Neural cell (in vitro differentiated cells): ENCODE results near the gene TESMIN. TPM values are rescaled to one million over a fixed set of nuclear protein-coding genes. Genes with fewer than 3 reads are reported as not detected.

Experiments used
- H2AFZ ChIP-seq: fragments of 200-600, 300-800 bp; sonication (generic), shearing (Covaris generic); 2 replicates; pipeline ENCODE4 v1.6.0; 2014; ENCODE audit warnings: low read depth, mild to moderate bottlenecking, antibody characterized with exemption, low read length, moderate library complexity
- H3F3A ChIP-seq: fragments of 200-600 bp; shearing (Covaris generic); 2 replicates; pipeline ENCODE4 v1.6.1; 2016; ENCODE audit warnings: mild to moderate bottlenecking, moderate library complexity, mixed read lengths, antibody characterized with exemption, low read length; ENCODE audit not compliant: insufficient read depth, poor library complexity, severe bottlenecking
- H3K27ac ChIP-seq: fragments of 200-600, 300-800 bp; sonication (generic), shearing (Covaris generic); 2 replicates; pipeline ENCODE4 v1.5.1; 2014; ENCODE audit warnings: mild to moderate bottlenecking, low read length, moderate library complexity
- H3K27me3 ChIP-seq: fragments of 300-800, 200-600 bp; sonication (generic), shearing (Covaris generic); 2 replicates; pipeline ENCODE4 v1.6.0; 2014; ENCODE audit warnings: mild to moderate bottlenecking, low read depth, low read length, moderate library complexity; ENCODE audit not compliant: insufficient read depth
- H3K36me3 ChIP-seq: fragments of 300-800, 200-600 bp; sonication (generic), shearing (Covaris generic); 2 replicates; pipeline ENCODE4 v1.5.1; 2014; ENCODE audit warnings: mild to moderate bottlenecking, antibody characterized with exemption, low read length, moderate library complexity; ENCODE audit not compliant: insufficient read depth
- H3K4me2 ChIP-seq: fragments of 300-800, 200-600 bp; sonication (generic), shearing (Covaris generic); 2 replicates; pipeline ENCODE4 v1.6.0; 2014; ENCODE audit warnings: mild to moderate bottlenecking, low read length
- H3K4me3 ChIP-seq: fragments of 300-800, 200-600 bp; sonication (generic), shearing (Covaris generic); 2 replicates; pipeline ENCODE4 v1.5.1; 2014; ENCODE audit warnings: mild to moderate bottlenecking, low read length, moderate library complexity
- H3K79me2 ChIP-seq: fragments of 200-600 bp; shearing (Covaris generic); replicated peaks from 2 replicates; pipeline ENCODE4 v1.6.0; 2014; ENCODE audit warnings: mild to moderate bottlenecking, low read length, moderate library complexity; ENCODE audit not compliant: insufficient read depth
- H3K9ac ChIP-seq: fragments of 300-800, 200-600 bp; sonication (generic), shearing (Covaris generic); 2 replicates; pipeline ENCODE4 v1.6.1; 2016; ENCODE audit warnings: mild to moderate bottlenecking, low read length, mixed read lengths
- H3K9me2 ChIP-seq: fragments of 200-600 bp; shearing (Covaris generic); 2 replicates; pipeline ENCODE4 v1.6.1; 2016; ENCODE audit warnings: mild to moderate bottlenecking, low read length, mixed read lengths; ENCODE audit not compliant: insufficient read depth
- H3K9me3 ChIP-seq: fragments of 200-600, 300-800 bp; sonication (generic), shearing (Covaris generic); 2 replicates; pipeline ENCODE4 v1.6.1; 2016; ENCODE audit warnings: mild to moderate bottlenecking, mixed run types, low read length, moderate library complexity, mixed read lengths
- H4K20me1 ChIP-seq: fragments of 200-600 bp; shearing (Covaris generic); 2 replicates; pipeline ENCODE4 v1.6.1; 2016; ENCODE audit warnings: mild to moderate bottlenecking, mixed run types; ENCODE audit not compliant: insufficient read depth
- CTCF ChIP-seq: fragments of 450-650 bp; IDR thresholded peaks from 2 replicates; pipeline ENCODE4 v1.5.1; 2014; ENCODE audit warnings: antibody characterized with exemption, mild to moderate bottlenecking, moderate library complexity; ENCODE audit not compliant: poor library complexity, severe bottlenecking
- EP300 ChIP-seq: fragments of 450-650 bp; conservative IDR thresholded peaks from 2 replicates; pipeline ENCODE4 v1.6.1; 2014; ENCODE audit warnings: antibody characterized with exemption, mild to moderate bottlenecking, moderate library complexity; ENCODE audit not compliant: poor library complexity, severe bottlenecking
- EZH2 ChIP-seq: fragments of 200-600, 300-800 bp; shearing (Covaris generic), sonication (generic); IDR thresholded peaks from 2 replicates; pipeline ENCODE4 v1.6.1; 2014; ENCODE audit warnings: antibody characterized with exemption, low read length, borderline replicate concordance, mild to moderate bottlenecking; ENCODE audit not compliant: insufficient read depth, poor library complexity, severe bottlenecking
- MXI1 ChIP-seq: fragments of 450-650 bp; conservative IDR thresholded peaks from 2 replicates; pipeline ENCODE4 v1.6.1; 2014; ENCODE audit warnings: antibody characterized with exemption, mild to moderate bottlenecking; ENCODE audit not compliant: poor library complexity, severe bottlenecking
- POLR2AphosphoS5 ChIP-seq: IDR thresholded peaks from 2 replicates; pipeline ENCODE4 v1.6.1; 2012
- RAD21 ChIP-seq: fragments of 450-650 bp; conservative IDR thresholded peaks from 2 replicates; pipeline ENCODE4 v1.6.1; 2014; ENCODE audit warnings: antibody characterized with exemption, mild to moderate bottlenecking, moderate library complexity
- REST ChIP-seq: IDR thresholded peaks from 2 replicates; pipeline ENCODE4 v1.6.1; 2012; ENCODE audit warnings: borderline replicate concordance
- SMC3 ChIP-seq: fragments of 450-650 bp; conservative IDR thresholded peaks from 2 replicates; pipeline ENCODE4 v1.6.1; 2014; ENCODE audit warnings: antibody characterized with exemption, mild to moderate bottlenecking, moderate library complexity; ENCODE audit not compliant: poor library complexity
- TAF1 ChIP-seq: IDR thresholded peaks from 2 replicates; pipeline ENCODE4 v1.6.1; 2012; ENCODE audit warnings: low read depth
- polyA plus RNA-seq: library from polyadenylated mRNA; depleted of rRNA; stranded (reverse); fragments of >200 nt; gene quantifications from 2 replicates; pipeline ENCODE4 v1.2.3, GENCODE V29; 2014

Gene TESMIN
- polyA plus RNA-seq, 1 donor from 2014 or later, result not detected

- H3K4me2 ChIP-seq, result no peak overlapping the region
- no peaks in the 10 kb centered on the region for H3K27me3 ChIP-seq
- H3K36me3 ChIP-seq, result no peaks in the 10 kb centered on the region
- H3K27ac ChIP-seq, result peak overlapping the region; percentile 47
- no peaks in the 10 kb centered on the region for H3K9me3 ChIP-seq
- no peak for TF ChIP-seq TAF1
- TF ChIP-seq MXI1, result no peak
- TF ChIP-seq EP300, result no peak
- TF ChIP-seq POLR2AphosphoS5, result no peak
- no peak for TF ChIP-seq REST
- no peak for TF ChIP-seq CTCF
- no peak for TF ChIP-seq EZH2
- TF ChIP-seq RAD21, result no peak
- no peak for TF ChIP-seq SMC3
- H4K20me1 ChIP-seq, result no peaks in the 10 kb centered on the region
- no peak overlapping the region for H3K9ac ChIP-seq
- peak overlapping the region; percentile 31 for H3K4me3 ChIP-seq
- no peak overlapping the region for H2AFZ ChIP-seq
- H3K9me2 ChIP-seq, result no peaks in the 10 kb centered on the region
- no peaks in the 10 kb centered on the region for H3K79me2 ChIP-seq
- no peaks in the 10 kb centered on the region for H3F3A ChIP-seq
Measured at GRCh38 chr11:68673306-68673945, 77.9 kb downstream of the TESMIN start.

GRCh38 chr11:68670208-68670992 lies 80.9 kb downstream of the TESMIN start:
- no peak overlapping the region for H3K4me3 ChIP-seq
- H3K9me2 ChIP-seq, result no peaks in the 10 kb centered on the region
- no peak overlapping the region for H3K27ac ChIP-seq
- H3K36me3 ChIP-seq, result no peaks in the 10 kb centered on the region
- no peaks in the 10 kb centered on the region for H4K20me1 ChIP-seq
- H3F3A ChIP-seq, result no peaks in the 10 kb centered on the region
- H2AFZ ChIP-seq, result no peak overlapping the region
- H3K79me2 ChIP-seq, result no peaks in the 10 kb centered on the region
- H3K4me2 ChIP-seq, result no peak overlapping the region
- TF ChIP-seq REST, result no peak
- TF ChIP-seq EP300, result no peak
- TF ChIP-seq POLR2AphosphoS5, result no peak
- TF ChIP-seq SMC3, result no peak
- TF ChIP-seq EZH2, result no peak
- TF ChIP-seq CTCF, result no peak
- TF ChIP-seq RAD21, result no peak
- TF ChIP-seq MXI1, result no peak
- no peak for TF ChIP-seq TAF1
- H3K9ac ChIP-seq, result no peak overlapping the region
- H3K9me3 ChIP-seq, result no peaks in the 10 kb centered on the region
- H3K27me3 ChIP-seq, result no peaks in the 10 kb centered on the region
